Panc1 (cell line): Measurements from ENCODE around the gene IARS1. TPM values are rescaled to one million over a fixed set of nuclear protein-coding genes. Genes with fewer than 3 reads are reported as not detected.

ENCODE experiments used
- ATAC-seq: fragments of 200-7000 bp; cut with Tn5 transposase; 2 replicates; pipeline ENCODE4 v1.9.1; 2020; ENCODE audit warnings: mild to moderate bottlenecking, moderate library complexity
- BruUV-seq: library from RNA; stranded (reverse); fragments of 400-500 nt; replicated peaks from 2 replicates; lab custom pipeline; 2021; lab: Mats Ljungman, UMichigan
- CTCF ChIA-PET: fragments of 300-600 bp; sonication (Branson Sonifier 250); formaldehyde crosslinking; loops from one replicate; lab custom pipeline; 2022; ENCODE audit warnings: antibody characterized with exemption; lab: Charles Lee
- POLR2A ChIA-PET: fragments of 300-600 bp; sonication (Branson Sonifier 250); formaldehyde crosslinking; loops from one replicate; lab custom pipeline; 2022; ENCODE audit warnings: antibody characterized with exemption; lab: Charles Lee
- DNase-seq: peaks from one replicate; pipeline ENCODE4 v3.0.0-alpha.2; 2010; ENCODE audit warnings: low read depth, low spot score
- H3K27ac ChIP-seq: 2 replicates; pipeline ENCODE4 v1.5.1; 2011; ENCODE audit warnings: mild to moderate bottlenecking, low read length, inconsistent platforms
- H3K27me3 ChIP-seq: fragments of 200-500 bp; sonication (Bioruptor generic); 2 replicates; pipeline ENCODE4 v1.6.0; 2014; ENCODE audit warnings: low read length, inconsistent platforms; ENCODE audit not compliant: control insufficient read depth, insufficient read depth
- H3K36me3 ChIP-seq: fragments of 200-500 bp; sonication (Bioruptor generic); 2 replicates; pipeline ENCODE4 v1.5.1; 2014; ENCODE audit warnings: inconsistent platforms, mild to moderate bottlenecking, low read length, moderate library complexity; ENCODE audit not compliant: control insufficient read depth, insufficient read depth
- H3K4me1 ChIP-seq: 2 replicates; pipeline ENCODE4 v1.5.1; 2011; ENCODE audit warnings: inconsistent platforms, mild to moderate bottlenecking, low read length, moderate library complexity; ENCODE audit not compliant: control insufficient read depth, insufficient read depth
- H3K4me3 ChIP-seq, 2 experiments: 2 replicates each; pipeline ENCODE4 v1.5.1; 2011 to 2012; ENCODE audit warnings: low read depth in 2 of 2, low read length in 2 of 2, mild to moderate bottlenecking in 2 of 2, inconsistent platforms in 1 of 2, moderate library complexity in 1 of 2
- H3K9me3 ChIP-seq: fragments of 200-500 bp; sonication (Bioruptor generic); 2 replicates; pipeline ENCODE4 v1.5.1; 2014; ENCODE audit warnings: low read depth, mild to moderate bottlenecking, inconsistent platforms, low read length, moderate library complexity; ENCODE audit not compliant: control insufficient read depth, insufficient read depth
- POLR2AphosphoS5 ChIP-seq: IDR thresholded peaks from 2 replicates; pipeline ENCODE4 v1.6.1; 2012; ENCODE audit warnings: mild to moderate bottlenecking, low read depth, low read length, moderate library complexity
- SIN3A ChIP-seq: IDR thresholded peaks from 2 replicates; pipeline ENCODE4 v1.6.1; 2012; ENCODE audit warnings: low read depth, mild to moderate bottlenecking, low read length, moderate library complexity, borderline replicate concordance; ENCODE audit not compliant: insufficient read depth
- TCF7L2 ChIP-seq: IDR thresholded peaks from 2 replicates; pipeline ENCODE4 v1.6.1; 2011; ENCODE audit warnings: mild to moderate bottlenecking, low read depth, low read length, inconsistent platforms
- in situ Hi-C: cut with HindIII; loops from 2 replicates; pipeline ENCODE4 v1.10.0; 2016; ENCODE audit warnings: low sequenced_read_pairs, low pct_unique_long_range_greater_than_20kb
- intact Hi-C: fragments of 100-400 bp; cut with micrococcal nuclease; formaldehyde crosslinking; loops from one replicate; pipeline ENCODE4 v1.10.0; 2022; ENCODE audit not compliant: unreplicated experiment
- total RNA-seq: library from RNA; stranded (reverse); gene quantifications from one replicate; pipeline ENCODE4 v1.2.1, GENCODE V29; 2021; ENCODE audit not compliant: unreplicated experiment
- TF ChIP-seq, protein P1 (sequence below), 2 experiments: IDR thresholded peaks; 2 replicates each; pipeline ENCODE4 v1.6.1; 2011 to 2012; ENCODE audit warnings: low read depth in 2 of 2, control low read depth in 1 of 2, low read length in 1 of 2, mild to moderate bottlenecking in 1 of 2, moderate library complexity in 1 of 2; ENCODE audit not compliant: insufficient read depth in 1 of 2
- TF ChIP-seq, protein P2 (sequence below): fragments of 450-650 bp; IDR thresholded peaks from 2 replicates; pipeline ENCODE4 v1.5.1; 2017; ENCODE audit warnings: mild to moderate bottlenecking

IARS1 gene
- total RNA-seq, 1 experiment from 2014 or later: 116 TPM

DNA sequence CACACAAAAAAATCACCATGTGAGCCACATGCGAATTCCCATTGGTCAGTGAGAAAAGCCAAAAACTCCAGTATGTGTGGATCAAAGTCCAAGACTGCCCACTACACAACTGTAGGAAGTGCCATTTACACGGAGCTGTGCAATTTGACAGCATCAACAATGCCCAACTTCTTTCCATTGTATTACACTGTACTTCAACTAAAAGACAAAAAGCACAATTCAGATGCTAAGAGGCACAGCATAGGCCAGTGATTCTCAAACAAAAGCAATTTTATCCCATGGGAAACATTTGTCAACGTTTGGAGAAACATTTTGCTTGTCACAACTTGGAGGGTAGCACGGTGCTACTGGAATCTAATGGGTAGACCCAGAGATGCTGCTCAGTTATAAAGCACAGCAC lies 39.8 kb downstream of the IARS1 start:
- TF ChIP-seq POLR2AphosphoS5 (no peak), SIN3A (no peak)
- TF ChIP-seq, protein P1, sequence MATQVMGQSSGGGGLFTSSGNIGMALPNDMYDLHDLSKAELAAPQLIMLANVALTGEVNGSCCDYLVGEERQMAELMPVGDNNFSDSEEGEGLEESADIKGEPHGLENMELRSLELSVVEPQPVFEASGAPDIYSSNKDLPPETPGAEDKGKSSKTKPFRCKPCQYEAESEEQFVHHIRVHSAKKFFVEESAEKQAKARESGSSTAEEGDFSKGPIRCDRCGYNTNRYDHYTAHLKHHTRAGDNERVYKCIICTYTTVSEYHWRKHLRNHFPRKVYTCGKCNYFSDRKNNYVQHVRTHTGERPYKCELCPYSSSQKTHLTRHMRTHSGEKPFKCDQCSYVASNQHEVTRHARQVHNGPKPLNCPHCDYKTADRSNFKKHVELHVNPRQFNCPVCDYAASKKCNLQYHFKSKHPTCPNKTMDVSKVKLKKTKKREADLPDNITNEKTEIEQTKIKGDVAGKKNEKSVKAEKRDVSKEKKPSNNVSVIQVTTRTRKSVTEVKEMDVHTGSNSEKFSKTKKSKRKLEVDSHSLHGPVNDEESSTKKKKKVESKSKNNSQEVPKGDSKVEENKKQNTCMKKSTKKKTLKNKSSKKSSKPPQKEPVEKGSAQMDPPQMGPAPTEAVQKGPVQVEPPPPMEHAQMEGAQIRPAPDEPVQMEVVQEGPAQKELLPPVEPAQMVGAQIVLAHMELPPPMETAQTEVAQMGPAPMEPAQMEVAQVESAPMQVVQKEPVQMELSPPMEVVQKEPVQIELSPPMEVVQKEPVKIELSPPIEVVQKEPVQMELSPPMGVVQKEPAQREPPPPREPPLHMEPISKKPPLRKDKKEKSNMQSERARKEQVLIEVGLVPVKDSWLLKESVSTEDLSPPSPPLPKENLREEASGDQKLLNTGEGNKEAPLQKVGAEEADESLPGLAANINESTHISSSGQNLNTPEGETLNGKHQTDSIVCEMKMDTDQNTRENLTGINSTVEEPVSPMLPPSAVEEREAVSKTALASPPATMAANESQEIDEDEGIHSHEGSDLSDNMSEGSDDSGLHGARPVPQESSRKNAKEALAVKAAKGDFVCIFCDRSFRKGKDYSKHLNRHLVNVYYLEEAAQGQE (IDR thresholded peaks at IDR 0.05; ENCODE audit: insufficient read depth in 1 of 2, low read depth in 2 of 2, low read length in 1 of 2): no peak
- TF ChIP-seq, protein P2, sequence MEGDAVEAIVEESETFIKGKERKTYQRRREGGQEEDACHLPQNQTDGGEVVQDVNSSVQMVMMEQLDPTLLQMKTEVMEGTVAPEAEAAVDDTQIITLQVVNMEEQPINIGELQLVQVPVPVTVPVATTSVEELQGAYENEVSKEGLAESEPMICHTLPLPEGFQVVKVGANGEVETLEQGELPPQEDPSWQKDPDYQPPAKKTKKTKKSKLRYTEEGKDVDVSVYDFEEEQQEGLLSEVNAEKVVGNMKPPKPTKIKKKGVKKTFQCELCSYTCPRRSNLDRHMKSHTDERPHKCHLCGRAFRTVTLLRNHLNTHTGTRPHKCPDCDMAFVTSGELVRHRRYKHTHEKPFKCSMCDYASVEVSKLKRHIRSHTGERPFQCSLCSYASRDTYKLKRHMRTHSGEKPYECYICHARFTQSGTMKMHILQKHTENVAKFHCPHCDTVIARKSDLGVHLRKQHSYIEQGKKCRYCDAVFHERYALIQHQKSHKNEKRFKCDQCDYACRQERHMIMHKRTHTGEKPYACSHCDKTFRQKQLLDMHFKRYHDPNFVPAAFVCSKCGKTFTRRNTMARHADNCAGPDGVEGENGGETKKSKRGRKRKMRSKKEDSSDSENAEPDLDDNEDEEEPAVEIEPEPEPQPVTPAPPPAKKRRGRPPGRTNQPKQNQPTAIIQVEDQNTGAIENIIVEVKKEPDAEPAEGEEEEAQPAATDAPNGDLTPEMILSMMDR: no peak
- ChIA-PET CTCF (no interaction called here), POLR2A (no interaction called here)
- Histone ChIP-seq H3K27me3 (no peaks in the 10 kb centered on the region), H3K4me1 (no peaks in the 10 kb centered on the region), H3K36me3 (peaks cover 53% of the 10 kb centered on the region), H3K4me3 (no peak overlapping the region), H3K27ac (no peak overlapping the region), H3K9me3 (no peaks in the 10 kb centered on the region)
- BruUV-seq: TSS peak; percentile 39
- DNase-seq (no peak), ATAC-seq (no peak)
- intact Hi-C loops: no loop called here
- in situ Hi-C loops: no loop called here

DNA sequence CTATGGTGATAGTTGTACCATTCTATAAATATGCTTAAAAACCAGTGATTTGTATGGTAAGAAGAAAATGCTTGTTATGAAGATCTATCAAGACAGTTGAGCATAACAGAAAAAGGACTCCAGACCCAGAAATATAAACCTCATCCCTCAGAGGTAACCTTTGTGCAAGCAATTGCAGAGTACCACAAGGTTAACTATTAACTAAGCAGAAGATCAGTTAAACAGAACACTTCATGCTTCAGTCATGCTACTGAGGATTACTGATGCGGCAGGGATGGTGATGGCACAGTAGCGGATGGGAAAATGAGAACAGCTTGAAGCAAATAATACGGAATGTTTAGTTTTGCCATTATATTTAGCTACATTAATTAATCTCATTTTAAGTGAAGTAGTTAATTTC lies 45.5 kb downstream of the IARS1 start:
- no peaks in the 10 kb centered on the region for H3K27me3 ChIP-seq
- POLR2A ChIA-PET: no interaction called here
- DNase-seq (no peak), ATAC-seq (no peak)
- H3K27ac ChIP-seq: no peak overlapping the region
- H3K36me3 ChIP-seq: peaks cover 45% of the 10 kb centered on the region
- no TSS peak for BruUV-seq
- intact Hi-C loops (no loop called here), in situ Hi-C loops (no loop called here)
- CTCF ChIA-PET: no interaction called here
- no peak overlapping the region for H3K4me3 ChIP-seq
- H3K4me1 ChIP-seq: no peaks in the 10 kb centered on the region
- TF ChIP-seq, protein P2: no peak
- no peak for TF ChIP-seq TCF7L2
- TF ChIP-seq POLR2AphosphoS5: no peak
- no peak for TF ChIP-seq SIN3A
- TF ChIP-seq, protein P1 (IDR thresholded peaks at IDR 0.05; ENCODE audit: insufficient read depth in 1 of 2, low read depth in 2 of 2, low read length in 1 of 2): no peak
- H3K9me3 ChIP-seq: no peaks in the 10 kb centered on the region
